HEK293 (cell line): ENCODE data around the gene KRTAP12-1.

ENCODE experiments used
- AEBP2 ChIP-seq: fragments of 450-650 bp; formaldehyde crosslinking; IDR thresholded peaks from 2 replicates; pipeline ENCODE4 v1.5.1; 2016; ENCODE audit warnings: missing biosample characterization, missing genetic modification characterization, borderline replicate concordance
- CTCF ChIP-seq: fragments of 450-650 bp; formaldehyde crosslinking; IDR thresholded peaks from 2 replicates; pipeline ENCODE4 v1.5.1; 2016; ENCODE audit warnings: missing biosample characterization, missing genetic modification characterization
- FEZF1 ChIP-seq: fragments of 450-650 bp; formaldehyde crosslinking; IDR thresholded peaks from 2 replicates; pipeline ENCODE4 v1.5.1; 2016; ENCODE audit warnings: missing biosample characterization, missing genetic modification characterization
- SCRT1 ChIP-seq: fragments of 450-650 bp; formaldehyde crosslinking; IDR thresholded peaks from 2 replicates; pipeline ENCODE4 v1.5.1; 2016; ENCODE audit warnings: missing biosample characterization, missing genetic modification characterization, borderline replicate concordance
- TCF7L2 ChIP-seq: IDR thresholded peaks from 2 replicates; pipeline ENCODE4 v1.6.1; 2011; ENCODE audit warnings: low read depth, mild to moderate bottlenecking, inconsistent platforms, low read length, moderate library complexity, borderline replicate concordance
- ZBTB26 ChIP-seq: fragments of 450-650 bp; formaldehyde crosslinking; optimal IDR thresholded peaks from 2 replicates; pipeline ENCODE3; 2016; ENCODE audit warnings: missing biosample characterization, mild to moderate bottlenecking, missing genetic modification characterization
- ZFP41 ChIP-seq: fragments of 450-650 bp; formaldehyde crosslinking; IDR thresholded peaks from 2 replicates; pipeline ENCODE4 v1.5.1; 2016; ENCODE audit warnings: missing biosample characterization, missing genetic modification characterization, borderline replicate concordance
- ZNF112 ChIP-seq: fragments of 450-650 bp; formaldehyde crosslinking; IDR thresholded peaks from 2 replicates; pipeline ENCODE4 v1.5.0; 2017; ENCODE audit warnings: missing biosample characterization, missing genetic modification characterization
- ZNF146 ChIP-seq: fragments of 450-650 bp; formaldehyde crosslinking; IDR thresholded peaks from 2 replicates; pipeline ENCODE4 v1.5.1; 2016; ENCODE audit warnings: missing biosample characterization, missing genetic modification characterization
- ZNF211 ChIP-seq: fragments of 450-650 bp; formaldehyde crosslinking; IDR thresholded peaks from 2 replicates; pipeline ENCODE4 v1.5.1; 2016; ENCODE audit warnings: low read depth, missing biosample characterization, missing genetic modification characterization
- ZNF350 ChIP-seq: fragments of 450-650 bp; formaldehyde crosslinking; IDR thresholded peaks from 2 replicates; pipeline ENCODE4 v1.5.0; 2017; ENCODE audit warnings: missing biosample characterization, mild to moderate bottlenecking, missing genetic modification characterization
- ZNF561 ChIP-seq: fragments of 450-650 bp; IDR thresholded peaks from 2 replicates; pipeline ENCODE4 v1.5.1; 2018; ENCODE audit warnings: missing biosample characterization, missing genetic modification characterization, borderline replicate concordance

- TF ChIP-seq ZFP41 (tag by site-specific recombination) (no peak), TCF7L2 (no peak), SCRT1 (tag by site-specific recombination) (no peak), CTCF (tag by site-specific recombination) (no peak), AEBP2 (no peak), ZNF561 (tag by site-specific recombination) (no peak), ZNF146 (tag by site-specific recombination) (no peak), ZNF112 (no peak), ZNF350 (tag by site-specific recombination) (no peak), FEZF1 (no peak), ZNF211 (tag by site-specific recombination) (no peak), ZBTB26 (no peak)
Measured at GRCh38 chr21:44691686-44692085, 9.7 kb upstream of the KRTAP12-1 start.
